ENCODE results near the gene BLMH.

BLMH gene

GRCh38 chr17:30275911-30276310 is 15.8 kb downstream of the BLMH start:
- Histone ChIP-seq H4K8ac (ENCODE audit: low read depth, low read length) (no peak overlapping the region), H2BK15ac (ENCODE audit: low read length) (no peak overlapping the region), H3K27me3 (ENCODE audit: control insufficient read depth in 3 of 3, insufficient read depth in 3 of 3, low read depth in 1 of 3, low read length in 3 of 3) (no peaks in the 10 kb centered on the region), H3K4ac (ENCODE audit: low read length) (no peak overlapping the region), H3K9ac (ENCODE audit: low read depth, low read length, poor library complexity) (no peak overlapping the region), H3K14ac (ENCODE audit: low read length) (no peak overlapping the region), H3K9me3 (replicated peaks in 1 of 2; ENCODE audit: control insufficient read depth in 2 of 2, insufficient read depth in 1 of 2, low read depth in 1 of 2, low read length in 2 of 2) (no peaks in the 10 kb centered on the region), H3K79me1 (ENCODE audit: low read depth, low read length) (no peaks in the 10 kb centered on the region), H3K27ac (replicated peaks; ENCODE audit: low read length) (no peak overlapping the region), H2AFZ (ENCODE audit: low read length) (no peak overlapping the region), H2BK12ac (ENCODE audit: low read length) (no peak overlapping the region), H3K4me2 (ENCODE audit: insufficient read depth, low read length, poor library complexity, severe bottlenecking) (no peak overlapping the region), H3K4me1 (ENCODE audit: control insufficient read depth in 2 of 2, insufficient read depth in 1 of 2, low read depth in 1 of 2, low read length in 2 of 2) (peaks cover 0 to 8% of the 10 kb centered on the region in 2 donors), H3K4me3 (ENCODE audit: low read length in 2 of 2) (no peak overlapping the region), H2AK5ac (ENCODE audit: low read depth, low read length) (no peak overlapping the region), H2BK5ac (ENCODE audit: low read length) (no peak overlapping the region), H3K18ac (ENCODE audit: low read length) (no peak overlapping the region), H3K36me3 (replicated peaks in 1 of 2; ENCODE audit: control insufficient read depth in 2 of 2, insufficient read depth in 2 of 2, low read length in 2 of 2) (peaks cover 12 to 62% of the 10 kb centered on the region in 2 donors), H3K23ac (ENCODE audit: low read depth, low read length, poor library complexity) (no peak overlapping the region), H4K91ac (ENCODE audit: low read depth, low read length, poor library complexity) (no peak overlapping the region), H2BK120ac (ENCODE audit: low read depth, low read length) (no peak overlapping the region)
- DNase-seq (ENCODE audit: low spot score): no peak
- no CpG with 5 or more reads among the region's 2 CpGs for WGBS, 2 donors (ENCODE audit: extremely low coverage in 2 of 2, insufficient read length in 2 of 2, insufficient replicate concordance in 1 of 2)

GRCh38 chr17:30274887-30275286 is 16.9 kb downstream of the BLMH start:
- no peak overlapping the region for H2BK5ac ChIP-seq (ENCODE audit: low read length)
- no peaks in the 10 kb centered on the region for H3K27me3 ChIP-seq (ENCODE audit: control insufficient read depth in 3 of 3, insufficient read depth in 3 of 3, low read depth in 1 of 3, low read length in 3 of 3)
- H2AFZ ChIP-seq (ENCODE audit: low read length): no peak overlapping the region
- no peak overlapping the region for H3K4me2 ChIP-seq (ENCODE audit: insufficient read depth, low read length, poor library complexity, severe bottlenecking)
- H3K79me1 ChIP-seq (ENCODE audit: low read depth, low read length): no peaks in the 10 kb centered on the region
- no peak for DNase-seq (ENCODE audit: low spot score)
- H4K8ac ChIP-seq (ENCODE audit: low read depth, low read length): no peak overlapping the region
- no peak overlapping the region for H3K14ac ChIP-seq (ENCODE audit: low read length)
- no peak overlapping the region for H3K4ac ChIP-seq (ENCODE audit: low read length)
- H3K4me3 ChIP-seq (ENCODE audit: low read length in 2 of 2): no peak overlapping the region
- WGBS, 2 donors (ENCODE audit: extremely low coverage in 2 of 2, insufficient read length in 2 of 2, insufficient replicate concordance in 1 of 2): no CpG with 5 or more reads among the region's 3 CpGs
- H2BK12ac ChIP-seq (ENCODE audit: low read length): no peak overlapping the region
- no peak overlapping the region for H3K23ac ChIP-seq (ENCODE audit: low read depth, low read length, poor library complexity)
- H3K4me1 ChIP-seq (ENCODE audit: control insufficient read depth in 2 of 2, insufficient read depth in 1 of 2, low read depth in 1 of 2, low read length in 2 of 2): peaks cover 0 to 8% of the 10 kb centered on the region in 2 donors
- no peak overlapping the region for H2BK120ac ChIP-seq (ENCODE audit: low read depth, low read length)
- H3K18ac ChIP-seq (ENCODE audit: low read length): no peak overlapping the region
- H3K9ac ChIP-seq (ENCODE audit: low read depth, low read length, poor library complexity): no peak overlapping the region
- no peaks in the 10 kb centered on the region for H3K9me3 ChIP-seq (replicated peaks in 1 of 2; ENCODE audit: control insufficient read depth in 2 of 2, insufficient read depth in 1 of 2, low read depth in 1 of 2, low read length in 2 of 2)
- H2BK15ac ChIP-seq (ENCODE audit: low read length): no peak overlapping the region
- no peak overlapping the region for H2AK5ac ChIP-seq (ENCODE audit: low read depth, low read length)
- H4K91ac ChIP-seq (ENCODE audit: low read depth, low read length, poor library complexity): no peak overlapping the region
- H3K36me3 ChIP-seq (replicated peaks in 1 of 2; ENCODE audit: control insufficient read depth in 2 of 2, insufficient read depth in 2 of 2, low read length in 2 of 2): peaks cover 14 to 69% of the 10 kb centered on the region in 2 donors
- H3K27ac ChIP-seq (replicated peaks; ENCODE audit: low read length): no peak overlapping the region

- no peak overlapping the region for H2AFZ ChIP-seq (ENCODE audit: low read length)
- H2BK5ac ChIP-seq (ENCODE audit: low read length): no peak overlapping the region
- H2BK15ac ChIP-seq (ENCODE audit: low read length): no peak overlapping the region
- H3K4me2 ChIP-seq (ENCODE audit: insufficient read depth, low read length, poor library complexity, severe bottlenecking): no peak overlapping the region
- no peak overlapping the region for H3K14ac ChIP-seq (ENCODE audit: low read length)
- no peak overlapping the region for H2BK120ac ChIP-seq (ENCODE audit: low read depth, low read length)
- no peaks in the 10 kb centered on the region for H3K9me3 ChIP-seq (replicated peaks in 1 of 2; ENCODE audit: control insufficient read depth in 2 of 2, insufficient read depth in 1 of 2, low read depth in 1 of 2, low read length in 2 of 2)
- H3K79me1 ChIP-seq (ENCODE audit: low read depth, low read length): no peaks in the 10 kb centered on the region
- H4K8ac ChIP-seq (ENCODE audit: low read depth, low read length): no peak overlapping the region
- H3K9ac ChIP-seq (ENCODE audit: low read depth, low read length, poor library complexity): no peak overlapping the region
- H3K27me3 ChIP-seq (ENCODE audit: control insufficient read depth in 3 of 3, insufficient read depth in 3 of 3, low read depth in 1 of 3, low read length in 3 of 3): no peaks in the 10 kb centered on the region
- DNase-seq (ENCODE audit: low spot score): no peak
- H4K91ac ChIP-seq (ENCODE audit: low read depth, low read length, poor library complexity): no peak overlapping the region
- no peak overlapping the region for H3K4ac ChIP-seq (ENCODE audit: low read length)
- no CpG with 5 or more reads among the region's 6 CpGs for WGBS, 2 donors (ENCODE audit: extremely low coverage in 2 of 2, insufficient read length in 2 of 2, insufficient replicate concordance in 1 of 2)
- H2AK5ac ChIP-seq (ENCODE audit: low read depth, low read length): no peak overlapping the region
- H3K18ac ChIP-seq (ENCODE audit: low read length): no peak overlapping the region
- no peak overlapping the region for H3K23ac ChIP-seq (ENCODE audit: low read depth, low read length, poor library complexity)
- no peak overlapping the region for H3K4me3 ChIP-seq (ENCODE audit: low read length in 2 of 2)
- no peak overlapping the region for H3K27ac ChIP-seq (replicated peaks; ENCODE audit: low read length)
- peaks cover 0 to 8% of the 10 kb centered on the region in 2 donors for H3K4me1 ChIP-seq (ENCODE audit: control insufficient read depth in 2 of 2, insufficient read depth in 1 of 2, low read depth in 1 of 2, low read length in 2 of 2)
- peaks cover 14 to 67% of the 10 kb centered on the region in 2 donors for H3K36me3 ChIP-seq (replicated peaks in 1 of 2; ENCODE audit: control insufficient read depth in 2 of 2, insufficient read depth in 2 of 2, low read length in 2 of 2)
- no peak overlapping the region for H2BK12ac ChIP-seq (ENCODE audit: low read length)
These were observed 18.4 kb downstream of the BLMH start for GRCh38 chr17:30273373-30273772.

- H4K8ac ChIP-seq (ENCODE audit: low read depth, low read length): no peak overlapping the region
- H2BK15ac ChIP-seq (ENCODE audit: low read length): no peak overlapping the region
- H2AFZ ChIP-seq (ENCODE audit: low read length): no peak overlapping the region
- DNase-seq (ENCODE audit: low spot score): no peak
- no peak overlapping the region for H3K14ac ChIP-seq (ENCODE audit: low read length)
- H3K9ac ChIP-seq (ENCODE audit: low read depth, low read length, poor library complexity): no peak overlapping the region
- H2BK120ac ChIP-seq (ENCODE audit: low read depth, low read length): no peak overlapping the region
- no peak overlapping the region for H3K23ac ChIP-seq (ENCODE audit: low read depth, low read length, poor library complexity)
- no peaks in the 10 kb centered on the region for H3K27me3 ChIP-seq (ENCODE audit: control insufficient read depth in 3 of 3, insufficient read depth in 3 of 3, low read depth in 1 of 3, low read length in 3 of 3)
- no peak overlapping the region for H4K91ac ChIP-seq (ENCODE audit: low read depth, low read length, poor library complexity)
- H3K27ac ChIP-seq (replicated peaks; ENCODE audit: low read length): no peak overlapping the region
- no peaks in the 10 kb centered on the region for H3K79me1 ChIP-seq (ENCODE audit: low read depth, low read length)
- no peak overlapping the region for H3K4me3 ChIP-seq (ENCODE audit: low read length in 2 of 2)
- no peak overlapping the region for H2AK5ac ChIP-seq (ENCODE audit: low read depth, low read length)
- WGBS, 2 donors (ENCODE audit: extremely low coverage in 2 of 2, insufficient read length in 2 of 2, insufficient replicate concordance in 1 of 2): no CpG with 5 or more reads among the region's 6 CpGs
- H3K18ac ChIP-seq (ENCODE audit: low read length): no peak overlapping the region
- H2BK12ac ChIP-seq (ENCODE audit: low read length): no peak overlapping the region
- H3K36me3 ChIP-seq (replicated peaks in 1 of 2; ENCODE audit: control insufficient read depth in 2 of 2, insufficient read depth in 2 of 2, low read length in 2 of 2): peaks cover 15 to 79% of the 10 kb centered on the region in 2 donors
- peaks cover 0 to 8% of the 10 kb centered on the region in 2 donors for H3K4me1 ChIP-seq (ENCODE audit: control insufficient read depth in 2 of 2, insufficient read depth in 1 of 2, low read depth in 1 of 2, low read length in 2 of 2)
- H3K4me2 ChIP-seq (ENCODE audit: insufficient read depth, low read length, poor library complexity, severe bottlenecking): no peak overlapping the region
- no peaks in the 10 kb centered on the region for H3K9me3 ChIP-seq (replicated peaks in 1 of 2; ENCODE audit: control insufficient read depth in 2 of 2, insufficient read depth in 1 of 2, low read depth in 1 of 2, low read length in 2 of 2)
- no peak overlapping the region for H2BK5ac ChIP-seq (ENCODE audit: low read length)
- no peak overlapping the region for H3K4ac ChIP-seq (ENCODE audit: low read length)
These were observed 20.6 kb downstream of the BLMH start for GRCh38 chr17:30271102-30271501.
